Body of pancreas (tissue), 4 donors: ENCODE measurements around the gene NRCAM.

Experiments used
- CTCF ChIP-seq, 7 experiments: fragments of 450-650 bp in 4 of 7; fragments of 200-600 bp in 3 of 7; sonication (generic) in 3 of 7; IDR thresholded peaks; one replicate each; pipeline ENCODE4 v1.5.1; 2016 to 2019; ENCODE audit warnings: antibody characterized with exemption in 7 of 7
- POLR2A ChIP-seq, 3 donors: fragments of 450-650 bp; IDR thresholded peaks; one replicate each; pipeline ENCODE4 v1.6.1; 2016; ENCODE audit warnings: antibody characterized with exemption in 3 of 3, mild to moderate bottlenecking in 2 of 3

- no peak for TF ChIP-seq CTCF (IDR thresholded peaks at IDR 0.05)
- TF ChIP-seq POLR2A (IDR thresholded peaks at IDR 0.05), result no peak
These were observed 289.5 kb downstream of the NRCAM start for GRCh38 chr7:108166687-108167086.
